ENCODE measurements around the gene VPS51. TPM values are rescaled to one million over a fixed set of nuclear protein-coding genes. Genes with fewer than 3 reads are reported as not detected.

VPS51 gene
- total and polyA plus RNA-seq, 2 of the 13 experiments (the other 11 are each of a cell fraction or from before 2014, with no cell fraction given) = 76.3 to 90.6 TPM

DNA sequence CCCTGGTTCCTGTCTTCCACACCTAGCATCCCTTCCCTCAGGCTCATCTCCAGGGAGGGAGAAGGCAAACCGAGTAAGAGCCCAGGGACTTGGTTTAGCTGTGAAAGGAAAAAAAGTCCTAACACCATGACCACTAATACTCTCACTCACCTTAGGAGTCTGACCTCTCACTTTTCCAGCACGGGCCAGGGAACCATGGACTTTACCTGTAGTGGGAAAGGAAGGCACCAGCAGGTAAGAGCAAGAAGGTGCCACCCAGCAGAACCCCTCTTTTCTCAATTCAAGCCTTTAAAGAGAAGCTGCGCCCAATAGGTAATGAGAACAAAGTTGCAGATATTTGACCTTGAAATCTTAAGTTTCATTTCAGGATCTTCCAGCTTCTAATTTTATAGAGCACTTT lies 24.8 kb downstream of the VPS51 start:
- peak overlapping the region; percentile 96 for H3K4me2 ChIP-seq (ENCODE audit: low read depth, low read length)
- H3K36me3 ChIP-seq (replicated peaks in 1 of 2; ENCODE audit: control insufficient read depth in 1 of 2, insufficient read depth in 2 of 2, low read length in 2 of 2) = peaks cover 16 to 39% of the 10 kb centered on the region in 2 experiments
- no peak overlapping the region for H2AFZ ChIP-seq (ENCODE audit: low read length)
- H3K9me3 ChIP-seq (ENCODE audit: low read length) = no peaks in the 10 kb centered on the region
- 85% methylated on average over 3 of the region's 3 CpGs for WGBS (ENCODE audit: low lambda C conversion rate)
- H4K20me1 ChIP-seq (ENCODE audit: insufficient read depth, low read length) = no peaks in the 10 kb centered on the region
- DNase-seq (ENCODE audit: low spot score) = no peak
- peaks cover 48% of the 10 kb centered on the region for H3K4me1 ChIP-seq (ENCODE audit: insufficient read depth, low read length)
- in situ Hi-C loops (cut with HindIII; ENCODE audit: extremely low pct_ligation_motif_present, low pct_unique_long_range_greater_than_20kb) (no loop called here), intact Hi-C loops (cut with micrococcal nuclease; ENCODE audit: unreplicated experiment) (no loop called here)
- peaks cover 46% of the 10 kb centered on the region for H3K79me2 ChIP-seq (ENCODE audit: insufficient read depth, low read length)
- no TSS peak for BruUV-seq (replicated peaks)
- no peaks in the 10 kb centered on the region; a peak in 1 of 5 replicates for H3K27me3 ChIP-seq (ENCODE audit: control insufficient read depth in 1 of 2, insufficient read depth in 2 of 2, low read length in 2 of 2)
- ATAC-seq = no peak
- H3K27ac ChIP-seq (ENCODE audit: extremely low read length, insufficient read depth, low read length) = peak overlapping the region; percentile 76
- H3K4me3 ChIP-seq (replicated peaks in 1 of 3; ENCODE audit: insufficient read depth in 1 of 3, low read depth in 2 of 3, low read length in 3 of 3) = peak overlapping the region; percentile 79 to 91 (median 81)
- no peak for FAIRE-seq
- ChIA-PET POLR2A (interaction anchor here (1.8 to 4.9 kb wide), 6 partner anchors 9 to 342 kb away, joined by 10 to 105 read pairs (median 55); partner anchors contain the start of genes ARL2, CAPN1, SF1 and SPDYC), CTCF (ENCODE audit: low intra/inter-chr PET ratio, low total read pairs) (no interaction called here)
- peak overlapping the region; percentile 95 for H3K9ac ChIP-seq (ENCODE audit: insufficient read depth, low read depth, low read length)
- no peak for TF ChIP-seq ARNTL (CRISPR knock-in tag; IDR thresholded peaks at IDR 0.05)
- TF ChIP-seq ZNF816 (CRISPR knock-in tag; IDR thresholded peaks at IDR 0.05; ENCODE audit: borderline replicate concordance) = no peak
- TF ChIP-seq SCMH1 (CRISPR knock-in tag; IDR thresholded peaks at IDR 0.05; ENCODE audit: borderline replicate concordance) = no peak
- no peak for TF ChIP-seq ZNF589 (CRISPR knock-in tag; conservative IDR thresholded peaks at IDR 0.05)
- TF ChIP-seq ZC3H4 (CRISPR knock-in tag; IDR thresholded peaks at IDR 0.05; ENCODE audit: borderline replicate concordance) = no peak
- TF ChIP-seq, protein P1, sequence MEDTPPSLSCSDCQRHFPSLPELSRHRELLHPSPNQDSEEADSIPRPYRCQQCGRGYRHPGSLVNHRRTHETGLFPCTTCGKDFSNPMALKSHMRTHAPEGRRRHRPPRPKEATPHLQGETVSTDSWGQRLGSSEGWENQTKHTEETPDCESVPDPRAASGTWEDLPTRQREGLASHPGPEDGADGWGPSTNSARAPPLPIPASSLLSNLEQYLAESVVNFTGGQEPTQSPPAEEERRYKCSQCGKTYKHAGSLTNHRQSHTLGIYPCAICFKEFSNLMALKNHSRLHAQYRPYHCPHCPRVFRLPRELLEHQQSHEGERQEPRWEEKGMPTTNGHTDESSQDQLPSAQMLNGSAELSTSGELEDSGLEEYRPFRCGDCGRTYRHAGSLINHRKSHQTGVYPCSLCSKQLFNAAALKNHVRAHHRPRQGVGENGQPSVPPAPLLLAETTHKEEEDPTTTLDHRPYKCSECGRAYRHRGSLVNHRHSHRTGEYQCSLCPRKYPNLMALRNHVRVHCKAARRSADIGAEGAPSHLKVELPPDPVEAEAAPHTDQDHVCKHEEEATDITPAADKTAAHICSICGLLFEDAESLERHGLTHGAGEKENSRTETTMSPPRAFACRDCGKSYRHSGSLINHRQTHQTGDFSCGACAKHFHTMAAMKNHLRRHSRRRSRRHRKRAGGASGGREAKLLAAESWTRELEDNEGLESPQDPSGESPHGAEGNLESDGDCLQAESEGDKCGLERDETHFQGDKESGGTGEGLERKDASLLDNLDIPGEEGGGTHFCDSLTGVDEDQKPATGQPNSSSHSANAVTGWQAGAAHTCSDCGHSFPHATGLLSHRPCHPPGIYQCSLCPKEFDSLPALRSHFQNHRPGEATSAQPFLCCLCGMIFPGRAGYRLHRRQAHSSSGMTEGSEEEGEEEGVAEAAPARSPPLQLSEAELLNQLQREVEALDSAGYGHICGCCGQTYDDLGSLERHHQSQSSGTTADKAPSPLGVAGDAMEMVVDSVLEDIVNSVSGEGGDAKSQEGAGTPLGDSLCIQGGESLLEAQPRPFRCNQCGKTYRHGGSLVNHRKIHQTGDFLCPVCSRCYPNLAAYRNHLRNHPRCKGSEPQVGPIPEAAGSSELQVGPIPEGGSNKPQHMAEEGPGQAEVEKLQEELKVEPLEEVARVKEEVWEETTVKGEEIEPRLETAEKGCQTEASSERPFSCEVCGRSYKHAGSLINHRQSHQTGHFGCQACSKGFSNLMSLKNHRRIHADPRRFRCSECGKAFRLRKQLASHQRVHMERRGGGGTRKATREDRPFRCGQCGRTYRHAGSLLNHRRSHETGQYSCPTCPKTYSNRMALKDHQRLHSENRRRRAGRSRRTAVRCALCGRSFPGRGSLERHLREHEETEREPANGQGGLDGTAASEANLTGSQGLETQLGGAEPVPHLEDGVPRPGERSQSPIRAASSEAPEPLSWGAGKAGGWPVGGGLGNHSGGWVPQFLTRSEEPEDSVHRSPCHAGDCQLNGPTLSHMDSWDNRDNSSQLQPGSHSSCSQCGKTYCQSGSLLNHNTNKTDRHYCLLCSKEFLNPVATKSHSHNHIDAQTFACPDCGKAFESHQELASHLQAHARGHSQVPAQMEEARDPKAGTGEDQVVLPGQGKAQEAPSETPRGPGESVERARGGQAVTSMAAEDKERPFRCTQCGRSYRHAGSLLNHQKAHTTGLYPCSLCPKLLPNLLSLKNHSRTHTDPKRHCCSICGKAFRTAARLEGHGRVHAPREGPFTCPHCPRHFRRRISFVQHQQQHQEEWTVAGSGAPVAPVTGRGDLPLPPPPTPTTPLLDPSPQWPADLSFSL (CRISPR knock-in tag; IDR thresholded peaks at IDR 0.05) = no peak
- no peak for TF ChIP-seq ZNF644 (CRISPR knock-in tag; IDR thresholded peaks at IDR 0.05; ENCODE audit: low read depth)
- TF ChIP-seq HNF1A (IDR thresholded peaks at IDR 0.05; ENCODE audit: low read depth) = no peak
- no peak for TF ChIP-seq HNF1A (CRISPR knock-in tag; IDR thresholded peaks at IDR 0.05; ENCODE audit: borderline replicate concordance)
- no peak for TF ChIP-seq ZBTB38 (CRISPR knock-in tag; IDR thresholded peaks at IDR 0.05)
- no peak for TF ChIP-seq ZNF543 (CRISPR knock-in tag; IDR thresholded peaks at IDR 0.05)
- TF ChIP-seq HNRNPH1 (optimal IDR thresholded peaks at IDR 0.05; ENCODE audit: low read depth, low read length) = no peak
- TF ChIP-seq ZNF44 (CRISPR knock-in tag; IDR thresholded peaks at IDR 0.05) = no peak
- TF ChIP-seq KAT2B (IDR thresholded peaks at IDR 0.05; ENCODE audit: borderline replicate concordance, low read depth, low read length) = no peak
- no peak for TF ChIP-seq ZNF263 (CRISPR knock-in tag; IDR thresholded peaks at IDR 0.05)
- TF ChIP-seq, protein P2, sequence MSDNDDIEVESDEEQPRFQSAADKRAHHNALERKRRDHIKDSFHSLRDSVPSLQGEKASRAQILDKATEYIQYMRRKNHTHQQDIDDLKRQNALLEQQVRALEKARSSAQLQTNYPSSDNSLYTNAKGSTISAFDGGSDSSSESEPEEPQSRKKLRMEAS (IDR thresholded peaks at IDR 0.05) = no peak
